ENCODE results near the gene FN1.

FN1 gene

DNA sequence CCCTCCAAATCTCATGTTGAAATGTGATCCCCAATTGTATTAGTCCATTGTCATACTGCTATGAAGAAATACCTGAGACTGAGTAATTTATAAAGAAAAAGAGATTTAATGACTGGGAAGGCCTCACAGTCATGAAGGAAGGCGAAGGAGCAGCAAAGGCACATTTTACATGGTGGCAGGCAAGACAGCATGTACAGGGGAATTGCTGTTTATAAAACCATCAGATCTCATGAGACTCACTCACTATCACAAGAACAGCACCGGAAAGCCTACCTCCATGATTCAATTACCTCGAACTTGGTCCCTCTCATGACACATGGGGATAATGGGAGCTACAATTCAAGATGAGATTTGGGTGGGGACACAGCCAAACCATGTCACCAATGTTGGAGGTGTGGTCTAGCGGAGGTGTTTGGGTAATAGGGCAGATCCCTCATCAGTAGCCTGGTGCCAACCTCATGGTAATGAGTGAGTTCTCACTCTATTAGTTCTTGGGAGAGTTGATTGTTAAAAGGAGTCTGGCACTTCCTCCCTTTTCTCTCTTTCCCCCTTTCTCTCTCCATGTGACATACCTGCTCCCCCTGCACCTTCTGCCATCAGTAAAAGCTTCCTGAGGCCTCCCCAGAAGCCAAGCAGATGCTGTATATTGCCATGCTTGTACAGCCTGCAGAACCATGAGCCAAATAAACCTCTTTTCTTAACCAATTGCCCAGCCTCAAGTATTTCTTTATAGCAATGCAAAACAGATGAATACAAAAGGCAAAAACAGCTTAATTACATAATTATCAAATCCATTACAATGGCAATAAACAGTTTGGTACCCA is 14.5 kb upstream of the FN1 start:
- DNase-seq, result no peak
- no peaks in the 10 kb centered on the region for H3K9me2 ChIP-seq (replicated peaks; ENCODE audit: insufficient read depth, low read length)
- H3K4me3 ChIP-seq (ENCODE audit: low read length), result no peak overlapping the region
- H3K79me2 ChIP-seq (ENCODE audit: low read length), result no peaks in the 10 kb centered on the region
- H3K9me3 ChIP-seq (replicated peaks; ENCODE audit: insufficient read depth, low read length), result no peaks in the 10 kb centered on the region
- H3K4me2 ChIP-seq (ENCODE audit: low read depth, low read length), result no peak overlapping the region
- no peaks in the 10 kb centered on the region for H3K27me3 ChIP-seq (replicated peaks; ENCODE audit: insufficient read depth, low read length)
- TF ChIP-seq EZH2phosphoT487 (IDR thresholded peaks at IDR 0.05; ENCODE audit: low read length) (no peak), EZH2 (optimal IDR thresholded peaks at IDR 0.05; ENCODE audit: low read depth, low read length) (no peak)
- TF ChIP-seq, protein P1, sequence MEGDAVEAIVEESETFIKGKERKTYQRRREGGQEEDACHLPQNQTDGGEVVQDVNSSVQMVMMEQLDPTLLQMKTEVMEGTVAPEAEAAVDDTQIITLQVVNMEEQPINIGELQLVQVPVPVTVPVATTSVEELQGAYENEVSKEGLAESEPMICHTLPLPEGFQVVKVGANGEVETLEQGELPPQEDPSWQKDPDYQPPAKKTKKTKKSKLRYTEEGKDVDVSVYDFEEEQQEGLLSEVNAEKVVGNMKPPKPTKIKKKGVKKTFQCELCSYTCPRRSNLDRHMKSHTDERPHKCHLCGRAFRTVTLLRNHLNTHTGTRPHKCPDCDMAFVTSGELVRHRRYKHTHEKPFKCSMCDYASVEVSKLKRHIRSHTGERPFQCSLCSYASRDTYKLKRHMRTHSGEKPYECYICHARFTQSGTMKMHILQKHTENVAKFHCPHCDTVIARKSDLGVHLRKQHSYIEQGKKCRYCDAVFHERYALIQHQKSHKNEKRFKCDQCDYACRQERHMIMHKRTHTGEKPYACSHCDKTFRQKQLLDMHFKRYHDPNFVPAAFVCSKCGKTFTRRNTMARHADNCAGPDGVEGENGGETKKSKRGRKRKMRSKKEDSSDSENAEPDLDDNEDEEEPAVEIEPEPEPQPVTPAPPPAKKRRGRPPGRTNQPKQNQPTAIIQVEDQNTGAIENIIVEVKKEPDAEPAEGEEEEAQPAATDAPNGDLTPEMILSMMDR (IDR thresholded peaks at IDR 0.05; ENCODE audit: low read length), result no peak
- H3F3A ChIP-seq (ENCODE audit: insufficient read depth, low read length), result no peaks in the 10 kb centered on the region
- H4K20me1 ChIP-seq (ENCODE audit: insufficient read depth, low read length), result no peaks in the 10 kb centered on the region
- H3K27ac ChIP-seq (ENCODE audit: low read length), result no peak overlapping the region
- no peaks in the 10 kb centered on the region for H3K36me3 ChIP-seq (replicated peaks; ENCODE audit: insufficient read depth, low read length)
- no peak overlapping the region for H2AFZ ChIP-seq (ENCODE audit: low read length)
- H3K4me1 ChIP-seq (ENCODE audit: low read length), result no peaks in the 10 kb centered on the region
- no peak overlapping the region for H3K9ac ChIP-seq (ENCODE audit: low read length)

- H3K9me3 ChIP-seq (replicated peaks; ENCODE audit: insufficient read depth, low read length), result no peaks in the 10 kb centered on the region
Measured at GRCh38 chr2:215447673-215448081, 11.8 kb upstream of the FN1 start.

DNA sequence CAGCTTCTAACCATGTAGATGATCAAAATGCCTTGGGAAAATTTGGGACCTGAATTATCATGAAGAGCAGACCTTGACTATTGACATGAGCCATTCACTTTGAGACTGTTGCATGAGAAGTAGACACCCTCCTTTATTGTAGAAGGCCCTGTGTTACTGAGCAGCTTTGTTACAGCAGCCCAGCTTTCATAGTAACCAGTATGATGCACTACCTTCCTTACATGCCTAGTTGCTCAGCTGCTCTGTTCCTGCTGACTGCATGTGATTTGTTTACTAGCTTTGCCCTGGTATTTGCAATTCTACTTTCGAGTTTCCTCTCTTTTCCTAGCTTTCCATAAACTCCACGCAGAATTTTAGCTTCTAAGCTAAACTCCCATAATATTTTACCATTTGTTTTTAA is 11.2 kb upstream of the FN1 start:
- Histone ChIP-seq H3K9ac (ENCODE audit: low read length) (no peak overlapping the region), H3F3A (ENCODE audit: insufficient read depth, low read length) (no peaks in the 10 kb centered on the region), H3K9me2 (replicated peaks; ENCODE audit: insufficient read depth, low read length) (no peaks in the 10 kb centered on the region), H3K27me3 (replicated peaks; ENCODE audit: insufficient read depth, low read length) (no peaks in the 10 kb centered on the region), H3K79me2 (ENCODE audit: low read length) (no peaks in the 10 kb centered on the region), H3K27ac (ENCODE audit: low read length) (no peak overlapping the region), H3K4me1 (ENCODE audit: low read length) (no peaks in the 10 kb centered on the region), H3K4me3 (ENCODE audit: low read length) (no peak overlapping the region), H3K36me3 (replicated peaks; ENCODE audit: insufficient read depth, low read length) (no peaks in the 10 kb centered on the region), H3K4me2 (ENCODE audit: low read depth, low read length) (no peak overlapping the region), H2AFZ (ENCODE audit: low read length) (no peak overlapping the region), H3K9me3 (replicated peaks; ENCODE audit: insufficient read depth, low read length) (no peaks in the 10 kb centered on the region), H4K20me1 (ENCODE audit: insufficient read depth, low read length) (no peaks in the 10 kb centered on the region)
- TF ChIP-seq, protein P1 (IDR thresholded peaks at IDR 0.05; ENCODE audit: low read length), result no peak
- TF ChIP-seq EZH2 (optimal IDR thresholded peaks at IDR 0.05; ENCODE audit: low read depth, low read length), result no peak
- no peak for TF ChIP-seq EZH2phosphoT487 (IDR thresholded peaks at IDR 0.05; ENCODE audit: low read length)
- no peak for DNase-seq

More at GRCh38 chr2:215447673-215448081, 11.8 kb upstream of the FN1 start:
- DNase-seq, result no peak
- Histone ChIP-seq H3K27ac (ENCODE audit: low read length) (no peak overlapping the region), H3K9me2 (replicated peaks; ENCODE audit: insufficient read depth, low read length) (no peaks in the 10 kb centered on the region), H3K36me3 (replicated peaks; ENCODE audit: insufficient read depth, low read length) (no peaks in the 10 kb centered on the region), H4K20me1 (ENCODE audit: insufficient read depth, low read length) (no peaks in the 10 kb centered on the region), H3F3A (ENCODE audit: insufficient read depth, low read length) (no peaks in the 10 kb centered on the region), H3K79me2 (ENCODE audit: low read length) (no peaks in the 10 kb centered on the region), H3K4me1 (ENCODE audit: low read length) (no peaks in the 10 kb centered on the region), H3K27me3 (replicated peaks; ENCODE audit: insufficient read depth, low read length) (no peaks in the 10 kb centered on the region), H3K9ac (ENCODE audit: low read length) (no peak overlapping the region), H3K4me3 (ENCODE audit: low read length) (no peak overlapping the region), H3K4me2 (ENCODE audit: low read depth, low read length) (no peak overlapping the region), H2AFZ (ENCODE audit: low read length) (no peak overlapping the region)
- TF ChIP-seq EZH2phosphoT487 (IDR thresholded peaks at IDR 0.05; ENCODE audit: low read length) (no peak), EZH2 (optimal IDR thresholded peaks at IDR 0.05; ENCODE audit: low read depth, low read length) (no peak)
- TF ChIP-seq, protein P1 (IDR thresholded peaks at IDR 0.05; ENCODE audit: low read length), result no peak
